T47D (cell line): ENCODE results near the gene EIF1AD.
"Not testable (repeated sequence)": the region's sequence is repeated elsewhere in the genome, so short reads cannot be mapped to it uniquely, and the experiment has no call there.

ENCODE experiments used
- DNase-seq, 2 experiments: peaks; one replicate each; pipeline versions ENCODE4 v3.0.0 to v3.0.0-alpha.2; 2011 to 2012; ENCODE audit warnings: low read depth in 1 of 2, low spot score in 1 of 2
- JUND ChIP-seq: IDR thresholded peaks from 2 replicates; pipeline ENCODE4 v1.6.1; 2012; ENCODE audit warnings: low read depth
- in situ Hi-C: cut with HindIII; loops from 2 replicates; pipeline ENCODE4 v1.10.0; 2016; ENCODE audit warnings: low sequenced_read_pairs, low pct_unique_long_range_greater_than_20kb

EIF1AD gene

GRCh38 chr11:66015936-66016792 is 14.2 kb upstream of the EIF1AD start:
- TF ChIP-seq JUND: no peak
- no peak for DNase-seq
- in situ Hi-C loops: no loop called here

- no peak for DNase-seq
- in situ Hi-C loops: no loop called here
Measured at GRCh38 chr11:66015454-66015881, 13.5 kb upstream of the EIF1AD start.

GRCh38 chr11:66014804-66015453 is 13.0 kb upstream of the EIF1AD start:
- DNase-seq: no peak
- TF ChIP-seq JUND: no peak
- in situ Hi-C loops: no loop called here

More at GRCh38 chr11:66015454-66015881, 13.5 kb upstream of the EIF1AD start:
- TF ChIP-seq JUND: no peak

GRCh38 chr11:66013762-66014100 is 11.8 kb upstream of the EIF1AD start:
- no peak for TF ChIP-seq JUND
- in situ Hi-C loops: no loop called here
- no peak for DNase-seq

- peak; percentile 88 to 93 for DNase-seq
- in situ Hi-C loops: no loop called here
- no peak for TF ChIP-seq JUND
Measured at GRCh38 chr11:66012946-66013761, 11.2 kb upstream of the EIF1AD start.

GRCh38 chr11:66012371-66012945 is 10.5 kb upstream of the EIF1AD start:
- DNase-seq: no peak
- in situ Hi-C loops: no loop called here
- TF ChIP-seq JUND: no peak

- TF ChIP-seq JUND: no peak
- DNase-seq: no peak
Measured at GRCh38 chr11:66011785-66012303, 9.9 kb upstream of the EIF1AD start, which contains the start of gene CST6. Gene CST6 (plus strand): TSS chr11:66012008. CDS start chr11:66012045, 37 bp downstream.

GRCh38 chr11:66011239-66011784 is 9.4 kb upstream of the EIF1AD start:
- TF ChIP-seq JUND: no peak
- in situ Hi-C loops: no loop called here
- DNase-seq: peak; percentile 50 to 58

More at GRCh38 chr11:66011785-66012303, 9.9 kb upstream of the EIF1AD start, which contains the start of gene CST6:
- in situ Hi-C loops: no loop called here

- in situ Hi-C loops, DNase-seq: not testable (repeated sequence)
Measured at GRCh38 chr11:66010036-66010435, 8.1 kb upstream of the EIF1AD start.

- in situ Hi-C loops: no loop called here
- DNase-seq: peak; percentile 67 to 72
- TF ChIP-seq JUND: no peak
Measured at GRCh38 chr11:66008468-66009101, 6.6 kb upstream of the EIF1AD start.

GRCh38 chr11:66008095-66008467 is 6.1 kb upstream of the EIF1AD start:
- in situ Hi-C loops: no loop called here
- no peak for TF ChIP-seq JUND
- no peak for DNase-seq
